Stimulated activated naive CD4-positive, alpha-beta T cell (primary cell): ENCODE data around the gene PIEZO2.

Experiments used
- DNase-seq, 6 experiments: peaks; one replicate each; lab custom pipeline; 2025; lab: John Stamatoyannopoulos, UW

Gene PIEZO2

DNA sequence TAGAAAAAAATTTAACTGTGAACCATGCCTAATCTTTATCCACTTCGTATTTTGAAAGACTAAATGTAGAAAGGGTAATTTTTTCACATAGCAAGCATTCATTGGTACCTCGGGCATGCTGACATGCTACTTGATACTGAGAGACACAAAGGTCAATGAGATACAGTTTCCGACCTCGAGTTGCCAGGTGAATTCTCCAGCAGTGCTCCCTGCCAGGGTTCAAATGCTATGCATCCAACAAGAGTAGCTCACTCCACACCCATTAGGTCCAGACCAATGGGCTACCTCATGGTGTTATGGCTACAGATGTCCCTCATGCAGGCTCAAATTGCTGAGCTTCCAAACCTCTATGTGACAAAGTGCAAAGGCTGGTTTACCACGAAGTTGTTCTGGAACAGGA lies 305.8 kb downstream of the PIEZO2 start:
- DNase-seq = no peak

DNA sequence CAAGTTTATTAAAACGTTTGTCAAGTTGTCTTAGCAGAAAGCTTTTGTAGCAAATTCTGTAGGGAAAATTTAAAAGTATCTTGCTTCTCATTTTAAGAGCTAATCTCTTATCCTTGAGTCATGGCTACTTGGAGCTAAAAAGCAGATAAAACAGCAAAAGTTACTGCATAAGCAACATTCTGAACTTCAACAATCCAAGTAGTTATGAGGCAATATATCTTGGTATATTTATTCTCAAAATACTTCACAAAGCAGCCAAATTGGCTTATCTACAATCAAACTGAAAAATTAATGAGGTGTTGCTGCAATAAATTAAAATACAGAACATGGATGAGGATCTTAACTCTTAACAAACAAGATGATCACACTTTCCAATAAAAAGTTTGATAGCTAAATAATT lies 306.5 kb downstream of the PIEZO2 start:
- DNase-seq = no peak

GRCh38 chr18:10842371-10842770 lies 307.0 kb downstream of the PIEZO2 start:
- DNase-seq = no peak

DNA sequence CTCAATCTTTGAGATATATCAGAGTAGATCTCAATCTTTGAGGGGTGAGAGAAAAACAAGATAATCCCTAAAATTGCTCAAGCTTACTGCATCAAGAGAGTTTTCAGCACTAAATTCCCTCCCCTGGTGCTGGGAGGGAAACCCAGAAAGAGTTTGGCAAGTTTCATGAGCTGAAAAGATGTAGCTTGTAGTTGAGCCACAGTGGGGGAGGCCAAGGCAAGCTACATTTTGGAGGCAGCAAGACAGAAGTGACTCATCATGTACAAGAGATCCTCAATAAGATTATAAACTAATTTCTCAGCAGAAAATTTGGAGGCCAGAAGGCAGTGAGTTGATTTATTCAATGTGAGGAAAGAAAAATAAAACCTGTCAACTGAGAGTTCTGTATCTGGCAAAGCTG lies 308.2 kb downstream of the PIEZO2 start:
- no peak for DNase-seq

GRCh38 chr18:10840743-10841142 lies 308.6 kb downstream of the PIEZO2 start:
- no peak for DNase-seq

- no peak for DNase-seq
Observed at GRCh38 chr18:10839421-10839820, 309.9 kb downstream of the PIEZO2 start.

GRCh38 chr18:10838553-10838952 lies 310.8 kb downstream of the PIEZO2 start:
- no peak for DNase-seq

DNA sequence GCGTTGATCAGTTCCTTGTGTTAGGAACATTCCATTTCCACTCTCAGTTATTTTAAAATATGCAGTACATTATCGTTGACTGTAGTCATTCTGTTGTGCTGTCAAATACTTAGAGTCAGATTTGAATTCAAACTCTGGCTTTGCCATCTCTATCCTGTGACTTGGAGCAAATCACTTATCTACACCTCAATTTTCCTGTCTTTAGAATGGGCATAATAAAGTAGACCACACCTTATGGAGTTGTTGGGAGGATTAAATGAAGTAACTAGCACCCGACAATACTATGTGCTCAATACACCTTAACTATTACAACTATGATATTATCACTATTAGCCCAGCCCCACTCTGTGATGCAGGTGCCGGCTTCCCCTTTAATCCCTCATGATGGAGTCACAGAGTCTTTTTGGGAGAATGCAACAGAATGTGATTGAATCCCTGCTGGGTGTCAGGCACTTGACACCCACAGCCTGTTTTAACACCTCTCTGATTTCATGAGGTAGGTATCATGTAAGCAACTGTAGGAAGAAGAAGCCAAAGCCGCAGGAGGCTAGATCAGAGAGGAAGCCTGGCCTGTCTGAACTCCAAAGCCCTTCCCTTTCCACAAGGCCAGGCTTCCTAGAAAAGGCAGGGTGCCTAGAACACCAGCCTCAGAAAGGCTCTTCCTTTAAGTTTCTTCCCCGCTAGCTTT lies 315.1 kb downstream of the PIEZO2 start:
- no peak for DNase-seq

DNA sequence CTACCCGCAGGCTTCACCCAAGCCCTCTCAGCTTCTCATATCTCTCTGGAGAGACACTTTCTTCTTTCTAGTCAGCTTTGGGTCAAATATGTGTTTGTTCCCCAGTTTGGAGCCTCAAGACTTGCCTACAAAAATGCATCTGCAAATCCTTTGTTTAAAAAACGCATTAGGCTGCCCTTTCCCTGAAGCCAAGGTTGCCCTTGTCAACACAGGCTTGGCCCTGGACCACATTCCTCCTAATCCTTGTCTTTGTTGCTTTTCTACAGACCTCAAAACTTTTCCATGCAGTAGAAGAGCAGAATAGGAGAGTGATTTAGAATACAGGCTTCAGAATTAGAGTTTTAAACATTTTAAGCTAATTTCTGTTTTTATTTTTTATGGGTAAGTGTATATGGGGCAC lies 315.7 kb downstream of the PIEZO2 start:
- DNase-seq = no peak

- DNase-seq = no peak
Observed at GRCh38 chr18:10826400-10826799, 323.0 kb downstream of the PIEZO2 start.

GRCh38 chr18:10822456-10822855 lies 326.9 kb downstream of the PIEZO2 start:
- DNase-seq = no peak

DNA sequence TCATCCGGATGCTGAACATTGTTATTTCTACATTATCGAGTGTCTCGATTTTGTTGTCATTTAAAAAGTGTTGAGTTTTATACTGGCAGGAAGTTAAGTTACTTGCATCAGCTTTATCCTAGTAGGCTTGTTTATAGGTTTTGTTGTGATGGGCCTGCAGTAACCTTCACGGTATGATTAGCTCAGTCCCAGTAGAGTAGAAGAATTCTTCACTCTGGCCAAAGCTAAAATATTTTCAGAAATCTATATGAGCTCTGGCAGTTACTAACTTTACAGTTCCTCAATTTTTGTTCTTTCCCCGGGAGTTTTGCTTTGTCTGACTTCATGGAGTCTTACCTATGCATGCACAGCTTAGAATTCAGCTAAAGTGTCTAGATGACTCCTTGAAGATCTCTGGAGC lies 328.7 kb downstream of the PIEZO2 start:
- DNase-seq = no peak

DNA sequence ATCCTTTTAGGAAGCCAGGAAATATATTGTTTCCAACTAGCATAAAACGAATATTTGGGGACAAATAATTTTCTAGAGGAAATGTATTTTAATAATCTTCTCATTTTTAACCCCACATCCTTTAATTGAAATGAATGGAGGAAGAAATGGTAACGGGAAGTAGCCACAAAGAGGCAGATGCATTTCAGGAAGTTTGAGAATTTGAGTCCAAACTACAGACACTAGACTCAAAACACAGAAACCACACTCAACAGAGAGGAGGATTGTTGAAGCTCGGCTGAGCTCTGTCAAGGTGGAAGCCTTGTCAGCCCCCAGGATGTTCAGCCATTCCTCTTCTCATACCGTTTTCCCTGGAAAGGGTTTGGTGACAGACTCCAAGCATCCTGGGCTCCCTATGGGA lies 335.0 kb downstream of the PIEZO2 start:
- no peak for DNase-seq

- no peak for DNase-seq
Observed at GRCh38 chr18:10805587-10806118, 343.7 kb downstream of the PIEZO2 start.

DNA sequence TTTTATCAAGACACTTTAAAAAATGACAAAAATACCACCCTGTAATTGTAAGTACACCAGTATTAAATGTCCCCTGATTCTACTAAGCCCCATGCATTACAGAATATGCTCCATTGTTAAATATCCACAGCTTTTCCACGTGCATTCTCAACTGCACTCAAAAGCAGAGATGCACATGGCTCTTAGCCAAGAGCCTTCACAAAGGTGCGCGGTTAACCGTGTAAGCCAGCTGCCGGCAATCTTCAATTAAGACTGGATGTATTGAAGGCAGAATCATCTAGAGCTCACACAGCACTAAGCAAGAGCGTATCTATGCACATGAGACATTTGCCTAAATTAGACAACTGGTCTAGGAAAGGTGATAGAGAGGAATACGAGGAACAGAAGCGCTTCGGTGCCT lies 345.2 kb downstream of the PIEZO2 start:
- DNase-seq = no peak

- no peak for DNase-seq
Observed at GRCh38 chr18:10798727-10799550, 350.4 kb downstream of the PIEZO2 start.

GRCh38 chr18:10797896-10798295 lies 351.5 kb downstream of the PIEZO2 start:
- no peak for DNase-seq

DNA sequence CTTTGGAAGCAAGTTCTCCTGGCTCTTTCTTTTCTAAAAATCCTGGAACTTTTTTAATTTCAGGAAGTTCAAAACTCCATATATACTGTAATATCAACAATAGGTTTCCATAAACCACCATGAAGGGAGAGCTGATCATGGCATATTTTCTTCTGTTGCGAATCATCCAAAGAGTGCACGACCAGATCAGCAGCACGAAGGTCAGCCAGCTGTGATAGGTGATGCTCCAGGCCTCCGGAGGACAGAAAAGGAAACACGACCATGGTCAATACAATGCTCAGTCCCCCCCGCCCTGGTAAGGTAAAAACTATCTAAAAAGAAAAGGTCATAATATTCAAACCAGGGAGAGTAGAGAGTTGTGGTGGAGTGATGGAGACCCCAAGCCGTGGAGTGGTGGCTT lies 354.6 kb downstream of the PIEZO2 start:
- no peak for DNase-seq

- DNase-seq = no peak
Observed at GRCh38 chr18:10793730-10794370, 355.5 kb downstream of the PIEZO2 start.

DNA sequence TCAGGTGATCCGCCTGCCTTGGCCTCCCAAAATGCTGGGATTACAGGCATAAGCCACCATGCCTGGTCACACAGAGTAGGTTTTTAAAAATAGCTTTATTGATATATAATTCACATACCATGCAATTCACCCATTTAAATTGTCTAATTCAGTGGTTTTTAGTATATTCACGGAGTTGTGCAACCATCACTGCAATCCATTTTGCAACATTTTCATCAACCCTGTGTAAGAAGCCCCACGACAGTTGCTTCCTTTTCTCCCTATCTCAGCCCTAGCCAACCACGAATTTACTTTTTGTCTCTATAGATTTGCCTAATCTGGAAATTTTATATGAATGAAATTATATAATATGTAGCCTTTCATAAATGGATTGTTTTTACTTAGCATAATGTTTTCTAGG lies 357.2 kb downstream of the PIEZO2 start:
- DNase-seq = no peak

DNA sequence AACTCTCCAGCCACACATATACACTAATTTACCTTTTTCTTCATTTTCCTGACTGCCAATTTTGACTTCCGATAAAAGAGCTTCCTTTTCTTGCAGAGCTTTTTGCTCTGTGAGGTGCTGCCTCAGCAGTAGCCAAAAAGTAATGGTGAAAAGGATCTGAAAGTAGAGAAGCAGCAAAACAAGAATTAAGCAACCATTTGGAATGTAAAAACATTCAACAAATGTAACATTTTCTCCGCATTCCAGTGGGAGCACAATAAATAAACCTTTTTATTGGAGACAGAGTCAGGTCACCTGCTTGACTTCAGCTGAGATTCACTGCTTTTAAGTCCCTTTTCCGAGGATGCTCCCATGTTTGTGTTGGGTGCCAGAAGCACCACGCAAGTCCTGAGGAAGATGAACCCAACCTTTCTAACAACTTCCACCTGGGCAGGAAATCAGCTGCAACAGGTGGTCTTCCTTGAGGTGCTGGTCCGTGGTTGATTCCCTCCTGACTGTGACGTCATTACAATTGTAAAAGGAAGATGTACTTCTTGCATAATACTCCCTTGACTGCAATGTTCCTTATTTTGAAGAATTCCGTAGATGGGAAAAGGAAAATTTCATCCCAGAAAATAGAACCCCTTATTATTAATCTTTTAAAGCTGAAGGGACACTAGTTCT lies 358.1 kb downstream of the PIEZO2 start:
- DNase-seq = no peak

GRCh38 chr18:10789180-10789579 lies 360.2 kb downstream of the PIEZO2 start:
- no peak for DNase-seq
